ENCODE data around the gene UGT1A5. TPM values are rescaled to one million over a fixed set of nuclear protein-coding genes. Genes with fewer than 3 reads are reported as not detected.

The UGT1A5 gene
- total RNA-seq, 2 experiments from 2014 or later = not detected

DNA sequence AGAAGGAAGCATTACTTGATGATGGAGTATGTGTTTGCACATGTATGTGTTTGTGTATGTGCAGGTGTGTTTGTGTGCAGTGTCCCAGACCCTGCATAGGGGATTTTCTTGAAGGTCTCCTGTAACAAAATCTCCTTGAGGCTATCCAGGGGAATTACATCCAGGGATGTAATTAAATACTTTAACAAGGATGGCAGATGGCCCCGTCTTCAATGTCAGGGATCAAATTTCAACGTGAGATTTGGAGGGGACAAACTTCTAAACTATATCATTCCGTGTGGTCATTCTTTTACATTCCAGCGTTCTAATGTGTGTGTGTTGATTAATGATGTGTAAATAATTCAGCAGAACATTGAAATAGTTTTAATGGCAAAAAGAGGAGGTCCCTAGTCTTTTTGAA is 37.7 kb upstream of the UGT1A5 start:
- Histone ChIP-seq H3K9me2 (ENCODE audit: insufficient read depth, low read length) (no peaks in the 10 kb centered on the region), H3K79me2 (ENCODE audit: insufficient read depth, low read depth, low read length) (no peaks in the 10 kb centered on the region), H2AFZ (ENCODE audit: low read length) (no peak overlapping the region), H3K27ac (ENCODE audit: low read depth, low read length, poor library complexity, severe bottlenecking) (no peak overlapping the region), H4K20me1 (ENCODE audit: insufficient read depth, low read length) (no peaks in the 10 kb centered on the region), H3K4me3 (ENCODE audit: low read depth, low read length, poor library complexity, severe bottlenecking) (no peak overlapping the region), H3K36me3 (ENCODE audit: insufficient read depth, low read length) (no peaks in the 10 kb centered on the region), H3K4me1 (ENCODE audit: insufficient read depth, low read length, poor library complexity, severe bottlenecking) (no peaks in the 10 kb centered on the region), H3K4me2 (ENCODE audit: low read length) (no peak overlapping the region), H3K9me3 (ENCODE audit: low read length) (no peaks in the 10 kb centered on the region)
- CTCF ChIA-PET (ENCODE audit: unreplicated experiment) = no interaction called here
- TF ChIP-seq, protein P1, sequence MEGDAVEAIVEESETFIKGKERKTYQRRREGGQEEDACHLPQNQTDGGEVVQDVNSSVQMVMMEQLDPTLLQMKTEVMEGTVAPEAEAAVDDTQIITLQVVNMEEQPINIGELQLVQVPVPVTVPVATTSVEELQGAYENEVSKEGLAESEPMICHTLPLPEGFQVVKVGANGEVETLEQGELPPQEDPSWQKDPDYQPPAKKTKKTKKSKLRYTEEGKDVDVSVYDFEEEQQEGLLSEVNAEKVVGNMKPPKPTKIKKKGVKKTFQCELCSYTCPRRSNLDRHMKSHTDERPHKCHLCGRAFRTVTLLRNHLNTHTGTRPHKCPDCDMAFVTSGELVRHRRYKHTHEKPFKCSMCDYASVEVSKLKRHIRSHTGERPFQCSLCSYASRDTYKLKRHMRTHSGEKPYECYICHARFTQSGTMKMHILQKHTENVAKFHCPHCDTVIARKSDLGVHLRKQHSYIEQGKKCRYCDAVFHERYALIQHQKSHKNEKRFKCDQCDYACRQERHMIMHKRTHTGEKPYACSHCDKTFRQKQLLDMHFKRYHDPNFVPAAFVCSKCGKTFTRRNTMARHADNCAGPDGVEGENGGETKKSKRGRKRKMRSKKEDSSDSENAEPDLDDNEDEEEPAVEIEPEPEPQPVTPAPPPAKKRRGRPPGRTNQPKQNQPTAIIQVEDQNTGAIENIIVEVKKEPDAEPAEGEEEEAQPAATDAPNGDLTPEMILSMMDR (conservative IDR thresholded peaks at IDR 0.05; ENCODE audit: low read length) = no peak
- no peak for TF ChIP-seq EZH2phosphoT487 (IDR thresholded peaks at IDR 0.05; ENCODE audit: borderline replicate concordance, low read depth, low read length)
- DNase-seq (ENCODE audit: low spot score) = no peak
- POLR2A ChIA-PET = no interaction called here
- no TSS peak for BruUV-seq (replicated peaks)
- intact Hi-C loops (cut with micrococcal nuclease; ENCODE audit: unreplicated experiment) = no loop called here

GRCh38 chr2:233676046-233676445 is 36.7 kb upstream of the UGT1A5 start:
- Histone ChIP-seq H3K27ac (ENCODE audit: low read depth, low read length, poor library complexity, severe bottlenecking) (no peak overlapping the region), H3K9me3 (ENCODE audit: low read length) (no peaks in the 10 kb centered on the region), H3K4me1 (ENCODE audit: insufficient read depth, low read length, poor library complexity, severe bottlenecking) (no peaks in the 10 kb centered on the region), H3K4me2 (ENCODE audit: low read length) (no peak overlapping the region), H3K36me3 (ENCODE audit: insufficient read depth, low read length) (no peaks in the 10 kb centered on the region), H3K79me2 (ENCODE audit: insufficient read depth, low read depth, low read length) (no peaks in the 10 kb centered on the region), H2AFZ (ENCODE audit: low read length) (no peak overlapping the region), H3K4me3 (ENCODE audit: low read depth, low read length, poor library complexity, severe bottlenecking) (no peak overlapping the region), H3K9me2 (ENCODE audit: insufficient read depth, low read length) (no peaks in the 10 kb centered on the region), H4K20me1 (ENCODE audit: insufficient read depth, low read length) (no peaks in the 10 kb centered on the region)
- ChIA-PET CTCF (ENCODE audit: unreplicated experiment) (no interaction called here), POLR2A (interaction anchor here (0.6 kb wide), 1 partner anchor 373 kb away, joined by 4 read pairs; no protein-coding TSS in a partner anchor)
- intact Hi-C loops (cut with micrococcal nuclease; ENCODE audit: unreplicated experiment) = no loop called here
- BruUV-seq (replicated peaks) = no TSS peak
- TF ChIP-seq, protein P1 (conservative IDR thresholded peaks at IDR 0.05; ENCODE audit: low read length) = no peak
- TF ChIP-seq EZH2phosphoT487 (IDR thresholded peaks at IDR 0.05; ENCODE audit: borderline replicate concordance, low read depth, low read length) = no peak
- no peak for DNase-seq (ENCODE audit: low spot score)

DNA sequence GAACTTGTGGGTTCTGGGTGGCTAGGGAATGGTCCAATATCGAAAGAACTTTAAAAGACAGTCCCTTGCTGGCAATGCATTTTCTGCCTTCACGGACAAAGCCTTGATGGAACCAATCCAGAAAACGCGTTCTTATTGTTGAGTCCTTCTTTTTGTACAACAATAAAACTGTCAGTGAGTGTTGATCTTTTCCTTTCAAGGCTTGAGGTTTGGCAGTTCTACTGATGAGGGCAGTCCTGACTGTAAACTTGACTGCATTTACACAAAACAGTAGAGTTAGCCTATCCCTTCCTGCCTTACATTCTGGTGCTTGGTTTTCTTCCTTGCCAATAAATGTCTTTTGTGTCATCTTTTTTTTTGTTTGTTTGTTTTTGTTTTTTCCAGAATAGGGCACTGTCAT is 33.5 kb upstream of the UGT1A5 start:
- no peak overlapping the region for H3K27ac ChIP-seq (ENCODE audit: low read depth, low read length, poor library complexity, severe bottlenecking)
- no peaks in the 10 kb centered on the region for H4K20me1 ChIP-seq (ENCODE audit: insufficient read depth, low read length)
- no peak for TF ChIP-seq EZH2phosphoT487 (IDR thresholded peaks at IDR 0.05; ENCODE audit: borderline replicate concordance, low read depth, low read length)
- TF ChIP-seq, protein P1 (conservative IDR thresholded peaks at IDR 0.05; ENCODE audit: low read length) = no peak
- ChIA-PET CTCF (ENCODE audit: unreplicated experiment) (no interaction called here), POLR2A (no interaction called here)
- H2AFZ ChIP-seq (ENCODE audit: low read length) = no peak overlapping the region
- H3K36me3 ChIP-seq (ENCODE audit: insufficient read depth, low read length) = no peaks in the 10 kb centered on the region
- H3K79me2 ChIP-seq (ENCODE audit: insufficient read depth, low read depth, low read length) = no peaks in the 10 kb centered on the region
- H3K4me3 ChIP-seq (ENCODE audit: low read depth, low read length, poor library complexity, severe bottlenecking) = no peak overlapping the region
- intact Hi-C loops (cut with micrococcal nuclease; ENCODE audit: unreplicated experiment) = no loop called here
- H3K9me3 ChIP-seq (ENCODE audit: low read length) = no peaks in the 10 kb centered on the region
- no TSS peak for BruUV-seq (replicated peaks)
- H3K9me2 ChIP-seq (ENCODE audit: insufficient read depth, low read length) = no peaks in the 10 kb centered on the region
- no peak for DNase-seq (ENCODE audit: low spot score)
- H3K4me2 ChIP-seq (ENCODE audit: low read length) = no peak overlapping the region
- H3K4me1 ChIP-seq (ENCODE audit: insufficient read depth, low read length, poor library complexity, severe bottlenecking) = peaks cover 3% of the 10 kb centered on the region

Data from OCI-LY7 (cell line).